HG03095 (cell line): ENCODE results near the gene EVC.

Experiments
- ATAC-seq: cut with Tn5 transposase; IDR thresholded peaks from one replicate; pipeline ENCODE4 v1.9.1; 2021; ENCODE audit warnings: moderate library complexity; ENCODE audit not compliant: unreplicated experiment

The EVC gene

GRCh38 chr4:5783486-5783885 is 72.5 kb downstream of the EVC start:
- no peak for ATAC-seq

GRCh38 chr4:5784021-5784420 is 73.0 kb downstream of the EVC start:
- ATAC-seq = no peak

GRCh38 chr4:5784960-5785611 is 74.1 kb downstream of the EVC start:
- no peak for ATAC-seq

- no peak for ATAC-seq
Observed at GRCh38 chr4:5785806-5786680, 75.0 kb downstream of the EVC start.

- no peak for ATAC-seq
Observed at GRCh38 chr4:5787311-5787710, 76.3 kb downstream of the EVC start.

GRCh38 chr4:5788144-5788543 is 77.1 kb downstream of the EVC start:
- ATAC-seq = no peak

- ATAC-seq = no peak
Observed at GRCh38 chr4:5789141-5789540, 78.1 kb downstream of the EVC start.

GRCh38 chr4:5790546-5790857 is 79.5 kb downstream of the EVC start:
- no peak for ATAC-seq

GRCh38 chr4:5791654-5792053 is 80.7 kb downstream of the EVC start:
- no peak for ATAC-seq

GRCh38 chr4:5793514-5793913 is 82.5 kb downstream of the EVC start:
- no peak for ATAC-seq

- ATAC-seq = no peak
Observed at GRCh38 chr4:5795580-5795979, 84.6 kb downstream of the EVC start.

- ATAC-seq = no peak
Observed at GRCh38 chr4:5796976-5797375, 86.0 kb downstream of the EVC start.

GRCh38 chr4:5797866-5798265 is 86.9 kb downstream of the EVC start:
- no peak for ATAC-seq

GRCh38 chr4:5798462-5798861 is 87.5 kb downstream of the EVC start:
- no peak for ATAC-seq

GRCh38 chr4:5798946-5799345 is 87.9 kb downstream of the EVC start:
- no peak for ATAC-seq

- ATAC-seq = no peak
Observed at GRCh38 chr4:5799406-5799805, 88.4 kb downstream of the EVC start.

GRCh38 chr4:5800496-5800895 is 89.5 kb downstream of the EVC start:
- ATAC-seq = no peak

- ATAC-seq = no peak
Observed at GRCh38 chr4:5801696-5802095, 90.7 kb downstream of the EVC start.

GRCh38 chr4:5802565-5802964 is 91.6 kb downstream of the EVC start:
- ATAC-seq = no peak

- no peak for ATAC-seq
Observed at GRCh38 chr4:5804656-5805055, 93.7 kb downstream of the EVC start.

- ATAC-seq = no peak
Observed at GRCh38 chr4:5805270-5805669, 94.3 kb downstream of the EVC start.

GRCh38 chr4:5808081-5808741 is 97.2 kb downstream of the EVC start:
- no peak for ATAC-seq
